HL-60 (cell line): ENCODE results near the gene TSPAN13.

ENCODE experiments used
- CTCF ChIP-seq: IDR thresholded peaks from one replicate; pipeline ENCODE4 v1.5.1; 2011; ENCODE audit warnings: low read length, control low read depth, inconsistent platforms; ENCODE audit not compliant: insufficient read depth
- POLR2AphosphoS5 ChIP-seq: IDR thresholded peaks from 2 replicates; pipeline ENCODE4 v1.6.1; 2012; ENCODE audit warnings: low read depth

GRCh38 chr7:16758036-16758435 is 4.5 kb downstream of the TSPAN13 start:
- TF ChIP-seq CTCF: no peak
- TF ChIP-seq POLR2AphosphoS5: no peak
